Measurements from ENCODE around the gene FHOD3.

GRCh38 chr18:36427369-36427768, 129.9 kb downstream of the FHOD3 start:
- TF ChIP-seq CTCF (IDR thresholded peaks at IDR 0.05; ENCODE audit: low read length) (no peak), EZH2phosphoT487 (IDR thresholded peaks at IDR 0.05; ENCODE audit: low read length) (no peak), EZH2 (optimal IDR thresholded peaks at IDR 0.05; ENCODE audit: low read depth, low read length) (no peak)

Data from MM.1S (cell line).